ENCODE data around the gene LRRC39.
"Not testable (repeated sequence)": the region's sequence is repeated elsewhere in the genome, so short reads cannot be mapped to it uniquely, and the experiment has no call there.

DNA sequence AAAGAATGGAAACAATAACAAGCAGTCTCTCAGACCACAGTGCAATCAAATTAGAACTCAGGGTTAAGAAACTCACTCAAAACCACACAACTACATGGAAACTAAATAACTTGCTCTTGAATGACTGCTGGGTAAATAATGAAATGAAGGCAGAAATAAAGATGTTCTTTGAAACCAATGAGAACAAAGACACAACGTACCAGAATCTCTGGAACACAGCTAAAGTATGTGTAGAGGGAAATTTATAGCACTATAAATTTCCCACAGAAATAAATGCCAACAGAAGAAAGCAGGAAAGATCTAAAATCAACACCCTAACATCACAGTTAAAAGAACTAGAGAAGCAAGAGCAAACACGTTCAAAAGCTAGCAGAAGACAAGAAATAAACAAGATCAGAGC, 24.6 kb upstream of the LRRC39 start:
- TF ChIP-seq, protein P1, sequence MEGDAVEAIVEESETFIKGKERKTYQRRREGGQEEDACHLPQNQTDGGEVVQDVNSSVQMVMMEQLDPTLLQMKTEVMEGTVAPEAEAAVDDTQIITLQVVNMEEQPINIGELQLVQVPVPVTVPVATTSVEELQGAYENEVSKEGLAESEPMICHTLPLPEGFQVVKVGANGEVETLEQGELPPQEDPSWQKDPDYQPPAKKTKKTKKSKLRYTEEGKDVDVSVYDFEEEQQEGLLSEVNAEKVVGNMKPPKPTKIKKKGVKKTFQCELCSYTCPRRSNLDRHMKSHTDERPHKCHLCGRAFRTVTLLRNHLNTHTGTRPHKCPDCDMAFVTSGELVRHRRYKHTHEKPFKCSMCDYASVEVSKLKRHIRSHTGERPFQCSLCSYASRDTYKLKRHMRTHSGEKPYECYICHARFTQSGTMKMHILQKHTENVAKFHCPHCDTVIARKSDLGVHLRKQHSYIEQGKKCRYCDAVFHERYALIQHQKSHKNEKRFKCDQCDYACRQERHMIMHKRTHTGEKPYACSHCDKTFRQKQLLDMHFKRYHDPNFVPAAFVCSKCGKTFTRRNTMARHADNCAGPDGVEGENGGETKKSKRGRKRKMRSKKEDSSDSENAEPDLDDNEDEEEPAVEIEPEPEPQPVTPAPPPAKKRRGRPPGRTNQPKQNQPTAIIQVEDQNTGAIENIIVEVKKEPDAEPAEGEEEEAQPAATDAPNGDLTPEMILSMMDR (tag by site-specific recombination; IDR thresholded peaks at IDR 0.05): not testable (repeated sequence)
- TF ChIP-seq, protein P2, sequence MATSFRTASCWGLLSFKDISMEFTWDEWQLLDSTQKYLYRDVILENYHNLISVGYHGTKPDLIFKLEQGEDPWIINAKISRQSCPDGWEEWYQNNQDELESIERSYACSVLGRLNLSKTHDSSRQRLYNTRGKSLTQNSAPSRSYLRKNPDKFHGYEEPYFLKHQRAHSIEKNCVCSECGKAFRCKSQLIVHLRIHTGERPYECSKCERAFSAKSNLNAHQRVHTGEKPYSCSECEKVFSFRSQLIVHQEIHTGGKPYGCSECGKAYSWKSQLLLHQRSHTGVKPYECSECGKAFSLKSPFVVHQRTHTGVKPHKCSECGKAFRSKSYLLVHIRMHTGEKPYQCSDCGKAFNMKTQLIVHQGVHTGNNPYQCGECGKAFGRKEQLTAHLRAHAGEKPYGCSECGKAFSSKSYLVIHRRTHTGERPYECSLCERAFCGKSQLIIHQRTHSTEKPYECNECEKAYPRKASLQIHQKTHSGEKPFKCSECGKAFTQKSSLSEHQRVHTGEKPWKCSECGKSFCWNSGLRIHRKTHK (tag by site-specific recombination; IDR thresholded peaks at IDR 0.05): not testable (repeated sequence)
- not testable (repeated sequence) for TF ChIP-seq ZNF558, ZNF140, ZNF121, ZBTB21 (tag by site-specific recombination; IDR thresholded peaks at IDR 0.05)
- 0 out of 2 replicates have a peak, but pooled peaks have one; percentile 26 for TF ChIP-seq OVOL3 (tag by site-specific recombination; IDR thresholded peaks at IDR 0.05)
